Right atrium auricular region (tissue), 2 donors: ENCODE measurements around the gene PDZD7. TPM values are rescaled to one million over a fixed set of nuclear protein-coding genes. Genes with fewer than 3 reads are reported as not detected.

Source experiments
- DNase-seq: peaks from one replicate; pipeline ENCODE4 v3.0.0-alpha.2; 2019; ENCODE audit warnings: low spot score
- H3K27ac ChIP-seq, 2 donors: fragments of 200-600 bp; sonication (generic); 1 replicate in 1 of 2; 2 replicates in 1 of 2; pipeline ENCODE4 v1.5.1; 2016 to 2019
- H3K27me3 ChIP-seq, 2 donors: fragments of 200-600 bp; sonication (generic); one replicate each; pipeline versions ENCODE4 v1.5.1 to v1.6.0; 2017 to 2019
- H3K36me3 ChIP-seq: fragments of 200-600 bp; sonication (generic); one replicate; pipeline ENCODE4 v1.5.1; 2016
- H3K4me1 ChIP-seq, 2 donors: fragments of 200-600 bp; sonication (generic); one replicate each; pipeline versions ENCODE4 v1.5.1 to v1.6.0; 2017 to 2019
- H3K4me3 ChIP-seq, 2 donors: fragments of 200-600 bp; sonication (generic); 1 replicate in 1 of 2; 2 replicates in 1 of 2; pipeline ENCODE4 v1.5.1; 2017 to 2019; ENCODE audit warnings: mild to moderate bottlenecking in 1 of 2, moderate library complexity in 1 of 2
- H3K9me3 ChIP-seq, 2 donors: fragments of 200-600 bp; sonication (generic); one replicate each; pipeline ENCODE4 v1.5.1; 2019
- CTCF ChIP-seq, 2 donors: fragments of 200-600 bp; sonication (generic); IDR thresholded peaks; one replicate each; pipeline ENCODE4 v1.5.1; 2019; ENCODE audit warnings: antibody characterized with exemption in 2 of 2
- microRNA counts, 2 donors: library from miRNA; unstranded; fragments of <30 nt; microRNA quantifications; one replicate each; lab custom pipeline; 2016 to 2017
- microRNA-seq, 2 donors: library from miRNA; unstranded; fragments of <30 nt; microRNA quantifications; one replicate each; pipeline ENCODE4, GENCODE V29; 2016 to 2017; ENCODE audit warnings: borderline number of aligned reads in 2 of 2, borderline replicate concordance in 1 of 2
- total RNA-seq, 2 donors: library from RNA; depleted of rRNA; stranded (reverse); fragments of >200 nt; gene quantifications; one replicate each; pipeline ENCODE4 v1.1.0, GENCODE V29; 2016

PDZD7 gene
- total RNA-seq, 2 donors from 2014 or later, result 0.59 to 1.3 TPM

- Histone ChIP-seq H3K27ac (no peak overlapping the region), H3K9me3 (no peaks in the 10 kb centered on the region), H3K4me1 (peaks cover 0 to 15% of the 10 kb centered on the region in 2 donors), H3K4me3 (no peak overlapping the region), H3K36me3 (peaks cover 17% of the 10 kb centered on the region), H3K27me3 (no peaks in the 10 kb centered on the region)
- DNase-seq, result no peak
- no peak for TF ChIP-seq CTCF (IDR thresholded peaks at IDR 0.05)
Measured at GRCh38 chr10:100965820-100966219, 65.1 kb downstream of the PDZD7 start.

- H3K36me3 ChIP-seq, result peaks cover 33% of the 10 kb centered on the region
Measured at GRCh38 chr10:100963826-100964225, 67.1 kb downstream of the PDZD7 start.

GRCh38 chr10:100962351-100963080, 68.4 kb downstream of the PDZD7 start:
- no peak overlapping the region for H3K27ac ChIP-seq

More at GRCh38 chr10:100963826-100964225, 67.1 kb downstream of the PDZD7 start:
- H3K27me3 ChIP-seq, result no peaks in the 10 kb centered on the region
- TF ChIP-seq CTCF (IDR thresholded peaks at IDR 0.05), result no peak
- H3K9me3 ChIP-seq, result no peaks in the 10 kb centered on the region
- H3K27ac ChIP-seq, result no peak overlapping the region
- H3K4me1 ChIP-seq, result peaks cover 0 to 5% of the 10 kb centered on the region in 2 donors
- no peak for DNase-seq
- H3K4me3 ChIP-seq, result no peak overlapping the region

DNA sequence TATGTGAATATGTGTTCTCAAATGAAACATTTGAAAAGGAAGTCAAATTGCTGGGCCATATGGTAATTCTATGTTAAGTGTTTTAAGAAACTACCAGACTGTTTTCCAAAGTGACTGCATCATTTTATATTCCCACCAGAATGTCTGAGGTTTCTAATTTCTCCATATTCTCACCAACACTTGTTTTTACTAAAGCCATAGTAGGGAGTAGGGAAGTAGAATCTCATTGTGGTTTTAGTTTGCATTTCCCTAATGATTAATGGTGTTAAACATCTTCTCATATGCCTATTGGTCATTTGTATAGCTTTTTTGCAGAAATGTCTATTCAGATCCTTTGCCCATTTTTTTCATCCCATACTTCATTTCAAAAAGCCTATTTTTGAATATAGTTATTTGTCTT, 70.7 kb downstream of the PDZD7 start:
- no peak overlapping the region for H3K4me3 ChIP-seq
- no peak for DNase-seq
- H3K9me3 ChIP-seq, result no peaks in the 10 kb centered on the region
- no peak overlapping the region for H3K27ac ChIP-seq
- no peaks in the 10 kb centered on the region for H3K27me3 ChIP-seq
- no peak for TF ChIP-seq CTCF (IDR thresholded peaks at IDR 0.05)
- H3K36me3 ChIP-seq, result peaks cover 66% of the 10 kb centered on the region
- H3K4me1 ChIP-seq, result no peaks in the 10 kb centered on the region

More at GRCh38 chr10:100962351-100963080, 68.4 kb downstream of the PDZD7 start:
- DNase-seq, result no peak
- Histone ChIP-seq H3K9me3 (no peaks in the 10 kb centered on the region), H3K36me3 (peaks cover 46% of the 10 kb centered on the region), H3K4me3 (no peak overlapping the region), H3K4me1 (no peaks in the 10 kb centered on the region), H3K27me3 (no peaks in the 10 kb centered on the region)
- no peak for TF ChIP-seq CTCF (IDR thresholded peaks at IDR 0.05)

MicroRNAs within 50 kb of the gene (microRNA counts, 767-probe panel; counts per million panel counts)
- microRNA hsa-miR-608 (lab: Ali Mortazavi, UCI), result 0 to 31.0 counts per million in 2 donors

Small RNA genes within 50 kb of the gene (microRNA-seq; reads per million reads assigned to microRNA genes)
- gene MIR608, result 0 reads per million in 2 donors

Other genes starting within 250 kb of the PDZD7 start
- 10 to 100 TPM; 11.5 to 12.3 TPM for gene SLF2, start 118.2 kb downstream of the PDZD7 start, total RNA-seq
- gene SEMA4G, start 61.6 kb downstream of the PDZD7 start, total RNA-seq, result 1 to 10 TPM; 3.4 to 4.0 TPM
- 10 to 100 TPM; 60.1 to 88.4 TPM for gene MRPL43, start 43.6 kb downstream of the PDZD7 start, total RNA-seq
- 1 to 10 TPM; 5.5 to 7.1 TPM for gene TWNK, start 43.6 kb downstream of the PDZD7 start, total RNA-seq
- 10 to 100 TPM; 40.0 to 71.0 TPM for gene LZTS2, start 31.3 kb downstream of the PDZD7 start, total RNA-seq
- gene SFXN3, start 105 bp upstream of the PDZD7 start, total RNA-seq, result 10 to 100 TPM; 16.4 to 42.9 TPM
- gene KAZALD1, start 30.9 kb upstream of the PDZD7 start, total RNA-seq, result 1 to 10 TPM; 7.0 to 7.5 TPM
- not detected for gene TLX1, start 100.2 kb upstream of the PDZD7 start, total RNA-seq
- gene LBX1, start 198.3 kb upstream of the PDZD7 start, total RNA-seq, result not detected